ENCODE measurements around the gene MGST3.

Gene MGST3

DNA sequence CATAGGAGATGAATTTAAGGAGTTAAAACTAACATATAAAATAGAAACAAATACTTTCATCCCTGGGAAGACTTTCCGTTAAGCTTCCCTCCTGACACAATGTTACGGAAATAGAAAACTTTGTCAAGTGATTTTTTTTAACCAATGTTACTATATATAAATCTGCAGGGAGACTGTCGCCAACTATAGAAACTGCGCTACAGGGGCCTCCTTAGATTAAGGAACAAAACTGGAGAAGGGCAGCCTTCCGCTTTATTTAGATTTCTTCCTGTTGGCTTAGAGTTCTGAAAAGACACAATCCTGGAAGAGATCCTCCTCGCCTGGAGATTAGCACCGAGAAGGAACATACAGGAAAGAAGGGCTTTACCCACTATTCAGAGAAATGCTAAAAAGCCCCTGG, 1.5 kb downstream of the MGST3 start:
- peak overlapping the region; percentile 96 for H3K4me3 ChIP-seq (replicated peaks; ENCODE audit: insufficient read depth, low read length)
- peak; percentile 9; the same call in 1 of the 2 replicates for TF ChIP-seq SPI1 (IDR thresholded peaks at IDR 0.05; ENCODE audit: borderline replicate concordance, low read depth)
- no peak for TF ChIP-seq POLR2AphosphoS5 (IDR thresholded peaks at IDR 0.05; ENCODE audit: low read depth)
- H3K27me3 ChIP-seq (ENCODE audit: insufficient read depth, poor library complexity, severe bottlenecking): no peaks in the 10 kb centered on the region
- no peak for DNase-seq (ENCODE audit: low read depth in 1 of 2, low spot score in 1 of 2)
- no peak overlapping the region for H3K27ac ChIP-seq (replicated peaks)

GRCh38 chr1:165633614-165634013, 2.6 kb downstream of the MGST3 start:
- Histone ChIP-seq H3K27ac (replicated peaks) (no peak overlapping the region), H3K27me3 (ENCODE audit: insufficient read depth, poor library complexity, severe bottlenecking) (no peaks in the 10 kb centered on the region), H3K4me3 (replicated peaks; ENCODE audit: insufficient read depth, low read length) (no peak overlapping the region)
- DNase-seq (ENCODE audit: low read depth in 1 of 2, low spot score in 1 of 2): no peak
- TF ChIP-seq, protein P1, sequence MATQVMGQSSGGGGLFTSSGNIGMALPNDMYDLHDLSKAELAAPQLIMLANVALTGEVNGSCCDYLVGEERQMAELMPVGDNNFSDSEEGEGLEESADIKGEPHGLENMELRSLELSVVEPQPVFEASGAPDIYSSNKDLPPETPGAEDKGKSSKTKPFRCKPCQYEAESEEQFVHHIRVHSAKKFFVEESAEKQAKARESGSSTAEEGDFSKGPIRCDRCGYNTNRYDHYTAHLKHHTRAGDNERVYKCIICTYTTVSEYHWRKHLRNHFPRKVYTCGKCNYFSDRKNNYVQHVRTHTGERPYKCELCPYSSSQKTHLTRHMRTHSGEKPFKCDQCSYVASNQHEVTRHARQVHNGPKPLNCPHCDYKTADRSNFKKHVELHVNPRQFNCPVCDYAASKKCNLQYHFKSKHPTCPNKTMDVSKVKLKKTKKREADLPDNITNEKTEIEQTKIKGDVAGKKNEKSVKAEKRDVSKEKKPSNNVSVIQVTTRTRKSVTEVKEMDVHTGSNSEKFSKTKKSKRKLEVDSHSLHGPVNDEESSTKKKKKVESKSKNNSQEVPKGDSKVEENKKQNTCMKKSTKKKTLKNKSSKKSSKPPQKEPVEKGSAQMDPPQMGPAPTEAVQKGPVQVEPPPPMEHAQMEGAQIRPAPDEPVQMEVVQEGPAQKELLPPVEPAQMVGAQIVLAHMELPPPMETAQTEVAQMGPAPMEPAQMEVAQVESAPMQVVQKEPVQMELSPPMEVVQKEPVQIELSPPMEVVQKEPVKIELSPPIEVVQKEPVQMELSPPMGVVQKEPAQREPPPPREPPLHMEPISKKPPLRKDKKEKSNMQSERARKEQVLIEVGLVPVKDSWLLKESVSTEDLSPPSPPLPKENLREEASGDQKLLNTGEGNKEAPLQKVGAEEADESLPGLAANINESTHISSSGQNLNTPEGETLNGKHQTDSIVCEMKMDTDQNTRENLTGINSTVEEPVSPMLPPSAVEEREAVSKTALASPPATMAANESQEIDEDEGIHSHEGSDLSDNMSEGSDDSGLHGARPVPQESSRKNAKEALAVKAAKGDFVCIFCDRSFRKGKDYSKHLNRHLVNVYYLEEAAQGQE (IDR thresholded peaks at IDR 0.05; ENCODE audit: insufficient replicate concordance, low read depth): no peak
- TF ChIP-seq SPI1 (IDR thresholded peaks at IDR 0.05; ENCODE audit: borderline replicate concordance, low read depth) (no peak), CTCF (IDR thresholded peaks at IDR 0.05; ENCODE audit: insufficient read depth, low read length) (no peak), POLR2AphosphoS5 (IDR thresholded peaks at IDR 0.05; ENCODE audit: low read depth) (no peak), GABPA (IDR thresholded peaks at IDR 0.05; ENCODE audit: low read depth) (no peak)

DNA sequence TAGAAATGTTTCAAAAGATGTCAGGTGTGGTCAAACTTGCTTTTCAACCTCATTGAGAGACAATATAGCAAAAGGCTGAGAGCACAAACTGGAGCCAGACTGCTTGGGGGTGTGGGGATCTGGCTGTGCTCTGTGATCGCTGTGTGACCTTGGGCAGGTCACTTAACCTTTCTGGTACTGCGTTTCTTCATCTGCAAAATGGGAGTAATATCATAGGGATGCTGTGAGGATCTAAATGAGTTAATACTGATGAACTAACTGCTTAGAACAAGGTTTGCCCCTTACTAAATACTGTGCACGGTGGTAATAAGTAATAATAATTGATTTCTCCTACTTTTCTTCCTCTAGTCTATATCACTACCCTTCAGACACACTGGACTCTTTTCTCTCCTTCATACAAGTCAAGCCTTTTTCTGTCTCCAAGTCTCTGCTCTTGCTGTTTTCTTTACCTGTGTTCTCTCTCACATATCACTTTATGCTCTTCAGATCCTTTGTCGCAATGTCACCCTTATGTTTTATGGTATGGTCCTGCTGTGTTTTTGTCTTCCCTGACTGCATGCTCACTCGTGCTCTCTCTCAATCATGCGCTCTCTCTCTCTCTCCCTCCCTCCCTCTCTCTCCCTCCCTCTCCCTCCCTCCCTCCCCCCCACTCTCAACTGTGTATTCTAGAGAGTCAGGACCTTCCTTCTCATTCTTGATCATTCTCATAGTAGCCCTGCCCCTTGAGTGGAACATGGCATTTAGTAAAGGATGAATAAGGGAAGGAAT, 3.3 kb downstream of the MGST3 start:
- H3K4me3 ChIP-seq (replicated peaks; ENCODE audit: insufficient read depth, low read length): no peak overlapping the region
- TF ChIP-seq SPI1 (IDR thresholded peaks at IDR 0.05; ENCODE audit: borderline replicate concordance, low read depth) (no peak), POLR2AphosphoS5 (IDR thresholded peaks at IDR 0.05; ENCODE audit: low read depth) (no peak), GABPA (IDR thresholded peaks at IDR 0.05; ENCODE audit: low read depth) (no peak), CTCF (IDR thresholded peaks at IDR 0.05; ENCODE audit: insufficient read depth, low read length) (no peak)
- TF ChIP-seq, protein P1 (IDR thresholded peaks at IDR 0.05; ENCODE audit: insufficient replicate concordance, low read depth): no peak
- H3K27ac ChIP-seq (replicated peaks): no peak overlapping the region
- DNase-seq (ENCODE audit: low read depth in 1 of 2, low spot score in 1 of 2): no peak
- no peaks in the 10 kb centered on the region for H3K27me3 ChIP-seq (ENCODE audit: insufficient read depth, poor library complexity, severe bottlenecking)

DNA sequence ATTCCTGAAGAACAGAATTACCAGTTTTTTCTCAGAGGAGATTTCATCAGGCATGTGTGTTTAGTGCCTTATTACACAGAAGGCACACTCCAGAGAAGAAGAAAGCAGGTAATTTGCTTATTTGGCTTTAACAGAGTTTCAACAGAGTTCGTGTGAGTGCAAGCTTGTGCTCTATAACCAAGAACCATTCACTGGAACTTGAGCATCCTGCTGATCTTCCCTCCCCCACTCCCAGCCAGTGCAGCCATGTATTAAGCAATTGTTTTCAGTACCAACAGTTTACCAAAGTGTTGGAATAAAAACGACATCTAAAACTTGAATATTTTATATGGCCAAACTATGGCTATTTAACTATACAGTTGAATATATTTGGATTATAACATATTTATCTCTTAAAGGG, 4.3 kb downstream of the MGST3 start:
- Histone ChIP-seq H3K27ac (replicated peaks) (no peak overlapping the region), H3K4me3 (replicated peaks; ENCODE audit: insufficient read depth, low read length) (no peak overlapping the region), H3K27me3 (ENCODE audit: insufficient read depth, poor library complexity, severe bottlenecking) (no peaks in the 10 kb centered on the region)
- no peak for DNase-seq (ENCODE audit: low read depth in 1 of 2, low spot score in 1 of 2)
- TF ChIP-seq, protein P1 (IDR thresholded peaks at IDR 0.05; ENCODE audit: insufficient replicate concordance, low read depth): no peak
- TF ChIP-seq POLR2AphosphoS5 (IDR thresholded peaks at IDR 0.05; ENCODE audit: low read depth): no peak
- no peak for TF ChIP-seq SPI1 (IDR thresholded peaks at IDR 0.05; ENCODE audit: borderline replicate concordance, low read depth)
- TF ChIP-seq GABPA (IDR thresholded peaks at IDR 0.05; ENCODE audit: low read depth): no peak
- TF ChIP-seq CTCF (IDR thresholded peaks at IDR 0.05; ENCODE audit: insufficient read depth, low read length): no peak

All from HL-60 (cell line).